NCI-H526 treated with DMSO at 0.1 percent for 48 hours (cell line): Measurements from ENCODE around the gene CFAP46.
"Not testable (repeated sequence)": the region's sequence is repeated elsewhere in the genome, so short reads cannot be mapped to it uniquely, and the experiment has no call there.

Source experiments
- DNase-seq: peaks from one replicate; lab custom pipeline; 2025; lab: John Stamatoyannopoulos, UW

CFAP46 gene

DNA sequence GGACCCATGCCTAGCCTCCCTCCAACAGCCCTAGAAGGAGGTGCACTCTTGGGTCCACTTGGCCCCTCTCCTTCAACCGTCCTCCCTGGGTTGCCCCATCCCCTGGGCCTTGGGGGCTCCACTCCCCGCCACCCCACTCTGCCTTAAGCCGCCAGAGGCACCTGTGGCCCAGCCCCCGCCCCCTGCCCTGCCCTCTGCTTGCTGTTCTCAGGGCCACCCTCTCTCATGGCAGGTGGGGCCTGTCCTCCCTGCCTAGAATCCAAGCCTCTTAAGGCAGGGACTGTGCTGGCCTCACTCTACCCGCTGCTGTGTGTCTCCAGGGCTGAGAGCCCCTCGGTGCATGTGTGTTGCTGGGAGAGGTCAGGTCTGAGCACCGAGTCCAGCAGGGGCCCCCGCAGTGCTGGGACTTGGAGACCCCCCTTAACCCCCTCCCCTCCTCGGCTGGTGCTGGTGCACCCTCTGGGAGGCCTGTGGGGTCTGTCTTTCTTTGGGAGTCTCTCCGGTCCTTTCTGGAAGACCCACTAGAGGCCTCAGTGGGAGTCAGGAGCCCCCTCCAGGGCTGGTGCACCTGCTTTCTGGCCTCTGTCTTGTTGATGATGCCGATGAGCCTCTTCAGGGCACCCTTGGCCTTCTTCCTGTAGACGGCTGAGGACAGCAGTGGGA is 43.8 kb downstream of the CFAP46 start:
- no peak for DNase-seq

DNA sequence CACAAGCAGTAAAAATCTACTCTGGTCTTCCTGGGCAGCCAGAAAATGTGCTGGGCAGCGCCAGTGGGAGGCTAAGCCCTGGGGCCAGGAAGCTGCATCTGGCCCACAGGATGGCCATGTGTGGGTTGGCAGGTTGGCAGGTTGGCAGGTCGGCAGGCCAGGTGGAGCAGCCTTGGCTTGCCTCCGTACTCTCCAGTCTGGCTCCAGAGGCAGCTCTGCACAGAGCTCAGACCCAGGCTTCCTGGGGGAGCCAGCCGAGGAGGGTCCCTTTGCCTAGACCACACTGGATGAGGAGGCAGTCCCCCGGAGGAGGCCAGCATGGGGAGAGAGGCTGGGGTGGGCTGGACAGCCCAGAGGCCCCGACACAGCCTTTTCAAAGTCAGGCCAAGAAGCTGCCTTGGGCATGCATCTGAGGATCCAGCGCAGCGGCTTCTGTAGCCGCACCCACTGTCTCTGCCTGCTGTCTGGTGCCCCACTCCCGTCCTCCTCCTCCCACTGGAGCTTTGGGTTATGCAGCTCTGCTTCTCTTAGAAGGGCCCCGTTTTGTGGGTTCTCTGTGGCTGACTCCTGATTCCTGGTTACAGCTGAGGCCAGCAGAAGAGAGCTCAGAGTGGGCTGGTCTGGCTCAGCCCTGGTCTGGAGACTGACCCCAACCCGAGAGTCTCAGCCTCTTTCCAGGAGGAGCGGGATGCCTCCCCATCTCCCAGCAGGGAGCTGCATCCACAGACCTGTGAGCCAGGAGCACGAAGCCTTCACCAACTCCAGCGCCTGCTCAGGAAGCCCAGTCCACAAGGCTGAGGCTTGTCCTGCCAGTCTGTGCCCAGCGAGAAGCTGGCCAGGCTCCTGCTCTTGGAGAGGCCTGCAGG is 44.6 kb downstream of the CFAP46 start:
- no peak for DNase-seq

DNA sequence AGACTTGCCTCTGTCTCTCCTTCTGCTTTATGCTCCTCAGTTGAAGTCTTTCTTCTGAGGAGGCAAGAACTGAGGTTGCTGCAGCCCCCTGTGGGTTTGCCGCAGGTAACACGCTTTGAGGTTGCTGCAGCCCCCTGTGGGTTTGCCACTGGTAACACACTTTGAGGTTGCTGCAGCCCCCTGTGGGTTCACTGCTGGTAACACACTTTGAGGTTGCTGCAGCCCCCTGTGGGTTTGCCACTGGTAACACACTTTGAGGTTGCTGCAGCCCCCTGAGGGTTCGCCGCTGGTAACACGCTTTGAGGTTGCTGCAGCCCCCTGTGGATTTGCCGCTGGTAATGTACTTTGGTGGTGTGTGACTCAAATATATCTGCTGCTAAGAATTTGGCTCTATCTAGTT is 48.6 kb downstream of the CFAP46 start:
- DNase-seq: not testable (repeated sequence)

DNA sequence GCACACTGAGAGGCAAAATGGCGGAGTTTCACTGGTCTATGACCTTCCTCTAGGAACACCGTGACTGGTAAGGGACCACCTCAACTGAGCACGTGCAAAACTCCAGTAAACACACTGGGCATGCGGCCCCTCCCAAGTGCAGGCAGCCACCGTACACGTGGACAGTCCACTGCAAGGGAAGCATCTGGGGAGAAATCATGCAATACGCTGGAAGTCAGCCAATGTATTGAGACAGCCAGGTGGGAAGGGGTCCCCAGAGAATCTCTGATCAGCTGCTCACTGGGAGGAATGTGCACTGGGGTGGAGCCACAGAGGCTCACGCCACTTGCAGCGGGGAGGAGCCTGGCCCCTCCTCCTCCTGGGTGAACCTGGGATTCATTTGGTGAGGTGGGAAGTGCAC is 49.3 kb downstream of the CFAP46 start:
- DNase-seq: no peak

DNA sequence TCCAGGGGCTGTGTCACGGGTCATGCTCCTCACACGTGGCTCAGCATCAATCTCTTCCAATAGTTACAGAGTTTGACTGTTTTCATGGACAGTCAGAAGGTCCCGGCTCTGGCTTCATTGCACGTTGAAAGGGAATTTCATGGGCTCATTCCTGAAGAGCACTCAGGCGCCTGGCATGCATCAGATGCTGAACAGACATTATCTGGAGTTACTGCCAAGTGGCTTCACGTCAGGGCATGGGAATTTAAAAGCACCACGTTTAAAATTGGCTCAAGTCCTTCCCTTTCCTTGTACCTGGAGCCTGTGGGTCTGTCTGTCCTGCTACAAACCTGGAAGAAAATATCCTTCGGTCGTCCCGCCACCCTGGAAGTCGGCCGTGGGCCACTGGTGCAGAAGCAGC is 50.4 kb downstream of the CFAP46 start:
- no peak for DNase-seq

DNA sequence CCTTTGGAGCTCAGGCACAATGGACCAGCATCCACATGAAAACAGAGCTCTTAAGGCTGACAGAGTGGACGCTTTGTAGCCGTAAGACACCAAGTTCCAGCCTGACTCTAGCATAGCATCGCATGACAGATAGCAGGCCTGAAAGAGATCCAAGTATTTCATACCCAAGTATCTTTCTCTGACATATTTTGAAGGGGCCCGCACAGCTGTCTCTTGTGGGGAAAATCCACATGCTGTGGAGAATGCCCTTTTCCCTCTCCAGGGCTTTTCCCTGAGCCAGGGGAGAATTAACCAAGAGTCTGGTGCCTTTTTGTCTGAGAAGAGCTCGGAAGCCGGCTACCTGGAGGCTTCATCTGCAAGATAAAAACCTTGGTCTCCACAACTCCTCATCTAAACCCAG is 51.0 kb downstream of the CFAP46 start:
- DNase-seq: no peak

DNA sequence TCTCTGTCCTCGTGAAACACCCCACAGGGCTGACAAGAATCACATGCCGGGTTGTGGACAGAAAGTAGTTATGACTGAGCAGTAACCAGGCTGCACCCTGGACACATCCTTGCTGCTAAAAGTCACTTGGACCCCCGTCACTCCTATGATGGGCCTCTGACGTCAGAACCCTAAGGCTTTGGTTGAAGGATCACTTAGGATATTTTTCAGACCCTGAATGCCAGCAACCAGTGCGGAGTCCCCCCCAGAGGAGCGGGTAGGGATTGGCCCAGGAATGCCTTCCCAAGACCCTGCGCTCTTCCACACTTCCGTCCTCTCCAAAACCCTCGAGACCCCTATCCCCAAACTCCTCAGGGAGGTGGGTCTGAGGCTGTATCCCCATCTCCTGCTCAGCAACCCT is 52.1 kb downstream of the CFAP46 start:
- DNase-seq: no peak

DNA sequence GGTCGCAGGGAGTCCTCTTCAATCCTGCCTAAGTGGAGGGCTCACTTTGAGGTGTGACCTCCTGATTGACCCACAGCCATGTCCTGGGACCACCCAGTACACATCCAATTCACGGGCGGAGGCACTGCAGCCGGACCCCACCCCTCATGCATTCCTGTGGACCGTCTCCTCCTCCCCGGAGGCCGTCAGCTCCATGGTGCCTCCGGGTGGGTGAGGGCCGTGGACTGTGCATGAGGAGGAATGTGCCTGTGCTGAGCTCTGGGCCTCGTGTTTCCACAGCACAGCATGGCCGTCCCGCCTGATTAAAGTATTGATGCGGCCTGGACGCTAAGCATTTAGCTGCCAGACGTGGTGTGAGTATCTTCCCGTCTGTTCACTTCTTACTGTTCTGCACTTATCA is 52.8 kb downstream of the CFAP46 start:
- DNase-seq: no peak

DNA sequence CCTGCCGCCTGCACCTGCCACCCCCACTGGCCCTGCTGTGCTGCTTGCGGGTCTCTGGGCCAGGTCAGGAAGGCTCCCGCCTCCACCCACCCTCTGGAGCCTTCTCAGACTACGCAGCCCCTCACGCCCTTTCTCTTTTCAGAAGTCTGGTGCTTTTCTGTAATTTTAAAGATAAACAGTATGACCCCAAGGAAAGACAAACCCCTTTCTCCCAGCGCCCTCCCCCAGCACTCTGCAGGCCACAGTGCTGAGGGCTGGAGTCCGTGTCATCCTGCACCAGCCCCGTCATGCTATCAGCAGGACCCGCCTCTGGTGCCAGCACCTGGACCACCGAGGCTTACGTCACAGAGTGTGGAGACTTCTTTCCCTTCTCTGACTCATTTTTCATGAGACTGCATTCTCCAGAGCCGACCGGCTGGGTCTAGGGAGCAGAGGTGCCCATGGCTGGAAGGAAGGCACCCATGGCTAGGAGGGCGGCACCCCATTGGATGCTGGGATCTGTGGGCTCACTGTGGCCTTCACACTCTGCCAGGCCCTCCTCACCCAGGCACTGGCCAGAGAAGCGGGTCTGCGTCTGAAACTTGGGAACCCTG is 53.4 kb downstream of the CFAP46 start:
- DNase-seq: no peak

DNA sequence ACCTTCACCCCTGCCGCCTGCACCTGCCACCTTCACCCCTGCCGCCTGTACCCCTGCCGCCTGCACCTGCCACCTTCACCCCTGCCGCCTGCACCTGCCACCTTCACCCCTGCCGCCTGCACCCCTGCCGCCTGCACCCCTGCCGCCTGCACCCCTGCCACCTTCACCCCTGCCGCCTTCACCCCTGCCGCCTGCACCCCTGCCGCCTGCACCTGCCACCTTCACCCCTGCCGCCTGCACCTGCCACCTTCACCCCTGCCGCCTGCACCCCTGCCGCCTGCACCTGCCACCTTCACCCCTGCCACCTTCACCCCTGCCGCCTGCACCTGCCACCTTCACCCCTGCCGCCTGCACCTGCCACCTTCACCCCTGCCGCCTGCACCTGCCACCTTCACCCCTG is 53.9 kb downstream of the CFAP46 start:
- not testable (repeated sequence) for DNase-seq

DNA sequence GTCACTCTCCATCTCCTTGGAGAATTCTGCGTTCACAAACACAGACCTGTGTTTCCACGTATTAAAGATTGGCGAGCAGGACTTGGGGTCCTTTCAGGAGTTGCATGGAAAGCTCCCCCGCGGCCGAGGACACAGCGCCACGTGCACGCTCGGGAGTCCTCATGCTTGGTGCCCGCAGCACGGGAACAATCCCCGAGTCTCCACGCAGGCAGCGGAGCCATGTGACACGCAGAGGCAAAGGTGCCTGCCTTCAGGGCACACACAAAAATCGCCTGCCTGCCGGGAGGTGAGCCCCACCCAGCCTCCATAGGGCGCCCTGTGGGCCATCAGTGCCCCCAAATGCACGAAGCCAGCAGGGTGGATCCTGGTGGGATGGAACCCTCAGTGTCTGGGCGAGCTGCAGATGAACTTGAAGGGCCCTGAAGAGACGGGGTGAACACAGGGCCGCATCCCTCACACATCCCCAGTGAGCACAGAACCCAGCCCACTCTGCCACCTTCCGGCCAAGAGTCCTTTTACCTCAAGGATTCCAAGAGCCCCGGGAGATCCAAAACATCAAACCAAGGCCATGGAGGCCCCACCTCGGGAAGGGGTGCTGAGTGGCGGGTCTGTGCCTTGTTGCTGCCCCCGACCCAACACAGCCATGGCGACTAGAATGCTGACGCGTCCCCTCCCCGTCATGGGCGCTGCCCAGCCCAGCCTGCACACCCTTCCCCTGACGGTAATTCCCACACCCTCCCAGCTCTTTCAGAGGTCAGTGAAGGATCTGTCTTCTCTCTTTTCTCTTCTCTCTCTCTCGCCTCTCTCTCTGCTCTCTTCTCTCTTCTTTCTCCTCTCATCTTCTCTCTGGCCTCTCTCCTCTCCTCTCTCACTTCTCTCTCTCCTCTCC is 55.9 kb downstream of the CFAP46 start:
- DNase-seq: no peak

DNA sequence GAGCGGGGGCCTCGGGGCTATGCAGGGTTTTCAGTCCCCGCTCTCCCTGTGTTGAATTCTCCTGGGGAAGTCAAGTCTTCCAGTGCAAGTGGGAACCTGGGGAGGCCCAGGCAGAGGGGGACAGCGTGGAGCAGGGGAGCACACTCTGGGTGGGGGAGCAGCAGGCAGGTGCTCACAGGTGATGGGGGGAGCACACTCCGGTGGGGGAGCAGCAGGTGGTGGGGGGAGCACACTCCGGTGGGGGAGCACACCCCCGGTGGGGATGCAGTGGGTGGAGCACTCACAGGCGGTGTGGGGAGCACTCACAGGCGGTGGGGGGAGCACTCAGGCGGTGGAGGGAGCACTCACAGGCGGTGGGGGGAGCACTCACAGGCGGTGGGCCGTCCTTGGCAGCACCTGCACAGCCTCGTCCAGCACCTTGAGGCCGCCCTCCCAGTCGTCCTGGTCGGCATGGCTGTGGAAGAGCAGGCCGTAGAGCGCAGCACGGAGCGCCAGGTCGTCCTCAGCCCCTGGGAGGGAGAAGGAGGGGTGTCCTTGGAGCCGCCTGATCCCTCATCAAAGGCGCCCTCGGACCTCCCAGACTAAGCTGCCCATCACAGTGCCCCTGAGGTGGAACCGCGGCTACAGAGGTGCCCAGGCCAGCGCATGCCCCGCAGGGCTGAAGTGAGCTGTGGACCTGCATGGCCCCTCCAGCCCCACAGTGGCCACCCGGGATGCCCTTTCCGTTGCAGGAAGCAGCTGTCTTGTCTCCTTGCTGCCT is 56.7 kb downstream of the CFAP46 start:
- DNase-seq: no peak

DNA sequence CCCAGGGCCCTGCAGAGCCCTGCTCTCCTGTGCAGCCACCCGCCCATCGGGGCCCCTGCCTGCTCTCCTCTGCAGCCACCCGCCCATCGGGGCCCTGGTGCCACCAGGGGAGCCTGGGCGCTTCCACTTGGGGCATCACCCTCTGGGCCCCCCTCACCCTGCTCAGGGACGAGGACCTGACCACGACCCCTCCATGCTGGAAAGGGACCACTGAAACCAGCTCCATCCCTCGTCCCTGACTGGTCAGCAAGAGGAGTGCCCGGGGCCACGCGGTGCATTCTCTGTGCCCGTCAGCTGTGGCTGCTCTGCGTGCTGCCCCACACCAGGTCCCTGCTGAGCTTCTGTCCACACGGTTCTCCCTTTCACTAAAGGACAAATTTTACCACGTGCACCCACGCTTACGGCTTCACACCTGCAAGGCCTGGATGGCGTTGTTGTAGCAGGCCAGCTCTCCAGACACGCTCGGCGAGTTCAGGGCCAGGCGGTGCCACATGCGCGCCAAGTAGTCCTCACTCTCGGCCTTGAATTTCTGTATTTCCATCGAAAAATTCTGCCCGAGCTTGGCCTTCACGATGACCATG is 57.6 kb downstream of the CFAP46 start:
- DNase-seq: no peak

DNA sequence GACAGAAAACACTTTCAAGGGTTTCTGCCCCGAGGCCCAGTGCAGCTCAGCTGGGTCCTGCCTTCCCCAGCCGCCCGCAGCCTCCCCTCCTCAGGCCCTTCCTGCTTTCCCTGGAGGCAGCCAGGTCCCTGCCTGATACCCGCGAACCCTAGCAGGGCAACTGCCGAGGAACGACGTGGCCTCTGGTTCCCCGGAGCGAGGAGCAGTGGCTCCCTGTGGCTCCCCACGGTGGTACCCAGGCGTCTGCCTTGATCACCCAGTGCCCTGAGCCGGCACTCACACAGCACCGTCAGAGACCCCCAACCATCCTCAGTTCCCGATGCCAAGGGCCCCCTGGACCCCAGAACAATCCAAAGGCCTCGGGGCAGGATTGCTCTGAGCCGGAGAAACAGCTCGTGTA is 58.3 kb downstream of the CFAP46 start:
- DNase-seq: no peak

DNA sequence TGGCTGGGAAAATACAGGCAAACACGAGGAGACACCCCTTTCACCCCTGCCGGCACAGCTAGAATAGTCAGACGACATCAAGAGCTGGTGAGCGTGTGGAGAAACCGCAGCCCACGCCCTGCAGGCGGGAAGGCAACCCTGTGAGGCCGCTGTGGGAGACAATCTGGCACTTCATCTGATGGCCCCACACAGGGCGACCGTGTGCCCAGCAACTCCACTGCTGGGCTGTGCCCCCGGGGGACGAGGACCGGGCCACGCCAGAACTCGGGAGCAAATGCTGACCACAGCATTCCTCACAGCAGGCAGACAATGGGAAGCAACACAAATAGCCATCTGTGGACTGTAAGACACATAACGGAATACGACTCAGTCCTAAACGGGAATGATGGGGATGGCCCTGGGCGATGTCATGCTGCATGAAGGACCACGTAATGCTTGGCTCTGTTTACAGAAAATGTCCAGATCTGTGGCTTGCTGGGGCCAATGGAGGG is 58.9 kb downstream of the CFAP46 start:
- DNase-seq: no peak

DNA sequence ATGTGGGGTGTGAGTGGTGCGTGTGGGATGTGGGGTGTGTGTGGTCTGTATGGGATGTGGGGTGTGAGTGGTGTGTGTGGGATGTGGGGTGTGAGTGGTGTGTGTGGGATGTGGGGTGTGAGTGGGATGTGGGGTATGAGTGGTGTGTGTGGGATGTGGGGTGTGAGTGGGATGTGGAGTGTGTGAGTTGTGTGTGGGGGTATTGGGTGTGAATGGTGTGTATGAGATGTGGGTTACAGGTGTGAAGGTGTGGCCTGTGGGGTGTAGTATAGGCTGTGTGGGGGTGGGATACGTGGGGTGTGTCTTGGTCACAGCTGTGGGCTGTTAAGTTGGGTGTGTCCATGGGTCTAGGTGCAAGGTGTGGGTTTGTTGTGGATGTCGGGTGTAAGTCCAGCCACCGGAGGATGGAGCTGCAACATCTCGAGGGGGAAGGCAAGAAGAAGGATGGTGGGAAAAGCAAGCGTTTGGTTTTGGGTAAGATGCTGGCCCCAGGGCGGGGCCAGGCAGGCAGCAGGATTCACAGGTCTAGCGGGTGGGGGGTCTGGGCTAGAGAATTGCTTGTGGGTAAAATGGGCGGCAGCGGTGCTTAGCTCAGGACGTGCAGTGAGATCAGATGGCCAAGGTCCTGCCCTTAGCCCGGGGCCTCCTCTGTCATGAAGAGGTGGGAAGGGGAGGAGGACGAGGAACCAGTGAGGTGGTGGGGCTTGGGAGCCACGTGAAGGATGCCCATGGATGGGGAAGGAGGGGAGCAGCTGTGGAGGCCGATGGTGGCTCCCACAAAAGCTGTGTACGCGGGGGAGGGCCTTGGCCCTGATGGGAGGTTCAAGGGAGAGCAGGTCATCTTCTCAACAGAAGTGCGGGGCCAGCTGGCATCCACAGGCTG is 60.1 kb downstream of the CFAP46 start:
- no peak for DNase-seq

DNA sequence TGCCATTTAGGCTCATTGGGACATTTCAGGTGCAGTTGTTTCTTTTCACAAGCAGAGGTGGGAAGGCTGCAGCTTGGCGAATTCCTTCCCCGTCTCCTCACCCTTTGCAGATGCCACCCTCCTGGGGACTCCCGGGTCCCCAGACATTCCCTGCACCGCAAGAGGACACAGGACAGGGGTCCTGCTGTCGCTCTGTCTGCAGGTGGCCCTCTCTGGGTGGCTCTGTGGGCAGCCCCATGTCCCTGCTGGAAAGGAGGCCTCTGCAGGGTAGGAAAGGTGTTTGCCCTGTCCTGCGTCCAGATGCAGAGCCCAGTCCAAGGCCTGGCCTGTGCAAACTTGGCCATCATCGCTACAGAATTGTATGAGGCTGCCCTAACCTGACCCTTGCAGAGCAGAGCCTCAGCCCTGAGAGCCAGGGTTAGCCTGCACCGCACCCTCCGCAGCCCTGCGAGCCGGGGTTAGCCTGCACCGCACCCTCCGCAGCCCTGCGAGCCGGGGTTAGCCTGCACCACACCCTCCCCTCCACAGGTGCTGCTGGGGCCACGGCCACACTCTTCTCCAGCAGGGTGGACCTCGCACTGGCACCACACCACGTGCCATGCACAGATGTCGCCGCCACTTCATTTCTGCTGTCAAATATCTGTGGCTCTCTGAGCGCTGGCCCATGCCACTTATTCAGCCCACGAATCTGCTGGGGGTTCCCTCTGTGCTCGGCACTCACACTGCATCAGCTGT is 61.0 kb downstream of the CFAP46 start:
- no peak for DNase-seq

DNA sequence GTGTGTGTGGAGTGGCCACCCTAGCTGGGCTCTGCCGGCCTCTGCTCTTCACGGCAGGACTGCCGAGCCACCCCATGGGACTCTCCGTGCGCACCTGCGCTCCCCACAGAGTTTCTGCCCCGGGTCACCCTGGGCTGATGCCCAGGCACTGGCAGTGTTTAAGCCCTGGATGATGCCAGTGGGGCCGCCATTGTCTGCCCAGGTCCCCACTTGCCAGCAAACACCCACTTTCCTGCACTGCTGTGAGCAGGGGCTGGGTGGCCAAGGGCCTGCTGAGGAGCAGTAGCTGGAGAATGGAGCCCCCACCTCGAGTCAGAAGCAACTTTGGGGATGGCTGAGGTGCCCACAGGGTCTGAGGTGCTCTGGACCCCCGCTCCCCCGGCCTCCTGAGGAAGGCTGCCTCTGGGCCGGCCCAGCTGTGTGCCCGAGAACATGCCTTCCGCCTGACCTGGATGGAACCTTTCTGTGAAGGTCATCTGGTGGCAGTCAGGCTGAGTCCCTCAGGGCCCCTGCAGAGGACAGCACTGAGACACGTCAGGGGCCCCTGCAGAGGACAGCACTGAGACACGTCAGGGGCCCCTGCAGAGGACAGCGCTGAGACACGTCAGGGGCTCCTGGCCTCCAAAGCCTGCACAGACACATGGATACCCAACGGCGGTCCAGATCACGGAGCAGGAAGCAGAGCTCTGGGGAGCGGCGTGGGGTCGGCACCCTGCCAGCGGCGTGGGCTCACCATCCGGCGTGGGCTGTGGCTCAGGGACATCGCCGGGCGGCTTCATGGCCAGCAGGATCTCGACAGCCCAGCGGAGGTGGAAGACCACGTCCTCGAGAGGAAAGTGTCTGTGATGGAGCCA is 62.0 kb downstream of the CFAP46 start:
- DNase-seq: no peak
